GM18907 (cell line): Measurements from ENCODE around the gene BCL7B.
A peak's percentile ranks its signal among the peaks of the same experiment; 100 is the strongest.
"Not testable (repeated sequence)": the region's sequence is repeated elsewhere in the genome, so short reads cannot be mapped to it uniquely, and the experiment has no call there.

Experiments used
- ATAC-seq: cut with Tn5 transposase; IDR thresholded peaks from one replicate; pipeline ENCODE4 v1.9.1; 2021; ENCODE audit warnings: mild to moderate bottlenecking, moderate library complexity; ENCODE audit not compliant: unreplicated experiment

BCL7B gene

GRCh38 chr7:73537051-73537450 lies 20.4 kb downstream of the BCL7B start:
- ATAC-seq: no peak

GRCh38 chr7:73536479-73536878 lies 21.0 kb downstream of the BCL7B start:
- ATAC-seq: no peak

- not testable (repeated sequence) for ATAC-seq
Observed at GRCh38 chr7:73535918-73536317, 21.6 kb downstream of the BCL7B start.

- no peak for ATAC-seq
Observed at GRCh38 chr7:73533742-73534141, 23.7 kb downstream of the BCL7B start.

- no peak for ATAC-seq
Observed at GRCh38 chr7:73532224-73532623, 25.3 kb downstream of the BCL7B start.

GRCh38 chr7:73530800-73531199 lies 26.7 kb downstream of the BCL7B start:
- no peak for ATAC-seq

- ATAC-seq: no peak
Observed at GRCh38 chr7:73526896-73527821, 30.3 kb downstream of the BCL7B start.

- ATAC-seq: not testable (repeated sequence)
Observed at GRCh38 chr7:73526158-73526494, 31.4 kb downstream of the BCL7B start.

GRCh38 chr7:73522105-73522872 lies 35.2 kb downstream of the BCL7B start, which contains the start of gene BAZ1B:
TSS of gene BAZ1B (minus strand) at chr7:73522293. CDS start at chr7:73521933, 360 bp downstream.
- peak; percentile 89 for ATAC-seq

- peak; percentile 45 for ATAC-seq
Observed at GRCh38 chr7:73521636-73522104, 35.8 kb downstream of the BCL7B start.

- ATAC-seq: no peak
Observed at GRCh38 chr7:73520673-73521635, 36.5 kb downstream of the BCL7B start.

- no peak for ATAC-seq
Observed at GRCh38 chr7:73519867-73520672, 37.4 kb downstream of the BCL7B start.

GRCh38 chr7:73518470-73518869 lies 39.0 kb downstream of the BCL7B start:
- ATAC-seq: no peak

GRCh38 chr7:73517241-73517995 lies 40.1 kb downstream of the BCL7B start:
- ATAC-seq: no peak

- no peak for ATAC-seq
Observed at GRCh38 chr7:73515178-73515577, 42.3 kb downstream of the BCL7B start.

- no peak for ATAC-seq
Observed at GRCh38 chr7:73512018-73512780, 45.3 kb downstream of the BCL7B start.

- no peak for ATAC-seq
Observed at GRCh38 chr7:73509463-73509862, 48.0 kb downstream of the BCL7B start.

- ATAC-seq: no peak
Observed at GRCh38 chr7:73507556-73507955, 49.9 kb downstream of the BCL7B start.
